ENCODE results near the gene TRAF6.
A peak's percentile ranks its signal among the peaks of the same experiment; 100 is the strongest.

TRAF6 gene

DNA sequence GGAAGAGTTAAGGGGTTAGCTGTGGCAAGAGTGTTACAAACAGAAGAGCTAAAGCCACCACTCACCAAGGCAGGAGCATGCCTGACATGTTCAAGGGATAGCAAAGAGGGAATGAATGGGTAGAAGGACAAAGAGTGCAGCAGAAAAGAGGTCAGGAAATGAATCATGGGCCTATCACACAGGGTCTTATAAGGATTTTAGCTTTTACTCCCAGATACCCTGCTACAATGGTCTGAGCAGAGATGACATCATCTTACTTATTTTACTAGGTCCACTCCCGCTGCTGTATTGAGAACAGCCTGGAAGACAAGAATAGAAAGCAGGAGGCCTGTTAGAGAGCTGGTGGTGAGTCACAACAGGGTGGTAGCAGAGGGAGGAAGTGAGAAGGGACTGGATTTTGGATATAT is 9.8 kb downstream of the TRAF6 start:
- CTCF ChIA-PET = interaction anchor here (3.2 to 11.6 kb wide), 4 partner anchors 7 to 204 kb away, joined by 15 to 243 read pairs (median 34); partner anchors contain the start of genes COMMD9, PRR5L and TRAF6
- POLR2A ChIA-PET = interaction anchor here (0.6 to 1.2 kb wide), 2 partner anchors 9 to 20 kb away, joined by 3 to 5 read pairs; no protein-coding TSS in a partner anchor
- DNase-seq (ENCODE audit: low read depth, low spot score) = peak; percentile 63
- H3K4me3 ChIP-seq (ENCODE audit: low read depth, low read length) = no peak overlapping the region
- TF ChIP-seq, protein P1, sequence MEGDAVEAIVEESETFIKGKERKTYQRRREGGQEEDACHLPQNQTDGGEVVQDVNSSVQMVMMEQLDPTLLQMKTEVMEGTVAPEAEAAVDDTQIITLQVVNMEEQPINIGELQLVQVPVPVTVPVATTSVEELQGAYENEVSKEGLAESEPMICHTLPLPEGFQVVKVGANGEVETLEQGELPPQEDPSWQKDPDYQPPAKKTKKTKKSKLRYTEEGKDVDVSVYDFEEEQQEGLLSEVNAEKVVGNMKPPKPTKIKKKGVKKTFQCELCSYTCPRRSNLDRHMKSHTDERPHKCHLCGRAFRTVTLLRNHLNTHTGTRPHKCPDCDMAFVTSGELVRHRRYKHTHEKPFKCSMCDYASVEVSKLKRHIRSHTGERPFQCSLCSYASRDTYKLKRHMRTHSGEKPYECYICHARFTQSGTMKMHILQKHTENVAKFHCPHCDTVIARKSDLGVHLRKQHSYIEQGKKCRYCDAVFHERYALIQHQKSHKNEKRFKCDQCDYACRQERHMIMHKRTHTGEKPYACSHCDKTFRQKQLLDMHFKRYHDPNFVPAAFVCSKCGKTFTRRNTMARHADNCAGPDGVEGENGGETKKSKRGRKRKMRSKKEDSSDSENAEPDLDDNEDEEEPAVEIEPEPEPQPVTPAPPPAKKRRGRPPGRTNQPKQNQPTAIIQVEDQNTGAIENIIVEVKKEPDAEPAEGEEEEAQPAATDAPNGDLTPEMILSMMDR (IDR thresholded peaks at IDR 0.05; ENCODE audit: insufficient read depth, low read length, missing control alignments) = no peak

DNA sequence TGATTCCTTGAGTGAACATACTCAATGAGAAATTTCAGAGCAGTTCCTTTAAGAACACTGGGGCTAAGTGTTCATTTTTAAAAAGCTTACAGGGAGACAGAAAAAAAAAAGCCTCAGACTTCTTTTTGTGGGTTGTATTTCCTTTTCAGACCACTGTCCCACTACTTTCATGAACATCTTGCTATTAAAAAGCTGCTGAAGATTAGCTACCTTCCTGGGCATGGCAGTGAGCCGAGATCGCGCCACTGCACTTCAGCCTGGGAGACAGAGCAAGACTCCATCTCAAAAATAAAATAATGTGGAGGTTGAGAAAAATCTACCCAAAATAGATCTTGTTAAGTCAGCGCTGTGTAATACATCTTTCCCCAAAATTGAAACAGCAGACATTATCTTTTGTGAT is 10.8 kb downstream of the TRAF6 start:
- no peak overlapping the region for H3K4me3 ChIP-seq (ENCODE audit: low read depth, low read length)
- ChIA-PET CTCF (interaction anchor here (2.5 to 11.6 kb wide), 5 partner anchors 10 to 203 kb away, joined by 9 to 243 read pairs (median 15); partner anchors contain the start of genes COMMD9, PRR5L and TRAF6), POLR2A (no interaction called here)
- no peak for DNase-seq (ENCODE audit: low read depth, low spot score)
- TF ChIP-seq, protein P1 (IDR thresholded peaks at IDR 0.05; ENCODE audit: insufficient read depth, low read length, missing control alignments) = no peak

DNA sequence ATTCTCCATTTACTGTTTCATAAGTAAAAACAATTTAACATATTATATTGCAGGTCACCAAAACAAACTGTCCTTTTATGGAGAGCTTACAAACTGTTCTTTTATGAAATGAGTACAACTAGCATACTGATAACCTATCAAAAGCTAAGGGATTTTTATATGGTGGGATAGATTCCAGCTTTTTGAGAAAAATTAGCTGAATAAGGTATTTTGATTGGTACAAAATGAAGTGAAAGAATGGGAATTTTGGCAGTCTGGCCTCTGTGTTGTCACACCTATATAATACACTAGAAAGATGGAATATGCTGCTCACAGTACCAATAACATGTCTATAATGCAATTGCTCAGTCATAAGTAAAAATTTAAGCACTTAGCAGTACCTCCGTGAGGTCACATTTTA is 11.4 kb downstream of the TRAF6 start:
- POLR2A ChIA-PET = no interaction called here
- H3K4me3 ChIP-seq (ENCODE audit: low read depth, low read length) = no peak overlapping the region
- TF ChIP-seq, protein P1 (IDR thresholded peaks at IDR 0.05; ENCODE audit: insufficient read depth, low read length, missing control alignments) = no peak
- no peak for DNase-seq (ENCODE audit: low read depth, low spot score)
- CTCF ChIA-PET = interaction anchor here (1.1 to 11.6 kb wide), 6 partner anchors 10 to 202 kb away, joined by 4 to 243 read pairs (median 10); partner anchors contain the start of genes COMMD9, PRR5L and TRAF6

DNA sequence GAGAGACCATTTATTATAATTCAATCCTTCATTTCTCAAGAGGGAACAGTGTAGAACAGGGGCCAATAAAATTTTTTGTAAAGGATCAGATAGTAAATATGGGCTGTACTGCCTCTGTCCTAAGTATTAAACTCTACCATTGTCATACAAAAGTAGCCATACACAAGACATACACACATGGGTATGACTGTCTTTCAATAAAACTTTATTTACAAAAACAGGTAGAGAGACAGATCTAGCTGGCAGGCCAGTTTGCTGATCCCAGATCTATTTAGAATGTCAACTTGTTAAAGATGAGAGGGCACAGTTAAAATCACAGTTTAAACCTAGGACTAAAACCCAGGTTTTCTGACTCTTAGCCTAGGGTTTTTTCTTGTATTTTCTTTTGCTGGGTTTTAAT is 16.7 kb downstream of the TRAF6 start:
- CTCF ChIA-PET = interaction anchor here (0.6 to 11.6 kb wide), 55 partner anchors 8 to 901 kb away, joined by 3 to 243 read pairs (median 5); partner anchors contain the start of genes COMMD9, IFTAP, PRR5L and TRAF6

DNA sequence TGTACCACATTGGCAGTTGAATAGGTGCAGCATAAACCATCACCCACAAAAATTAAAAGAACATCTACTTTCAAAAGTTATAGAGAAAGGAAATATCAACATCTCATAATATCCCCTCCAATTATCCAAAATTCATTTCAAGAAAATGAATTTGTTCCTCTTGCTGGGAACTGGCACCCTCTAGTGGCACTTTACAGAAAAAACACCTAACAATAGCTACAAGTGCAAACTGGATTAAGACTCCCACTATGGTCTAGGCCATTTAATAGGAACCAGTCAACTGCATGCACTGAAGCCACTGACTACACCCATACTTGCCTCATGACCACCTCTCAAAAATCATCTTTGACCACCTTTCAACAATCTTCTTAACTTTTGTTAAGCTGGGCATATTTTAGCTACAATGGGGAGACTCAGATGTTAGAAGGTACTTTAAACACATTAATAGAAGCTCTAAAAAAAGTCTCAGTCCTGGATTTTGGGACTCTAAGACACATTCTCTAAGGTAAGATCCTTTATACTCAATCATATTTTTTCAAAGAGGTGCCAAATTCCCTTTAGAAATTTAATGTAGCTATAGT is 17.3 kb downstream of the TRAF6 start:
- TF ChIP-seq, protein P1 (IDR thresholded peaks at IDR 0.05; ENCODE audit: insufficient read depth, low read length, missing control alignments) = peak; percentile 51
- ChIA-PET POLR2A (interaction anchor here (0.8 kb wide), 1 partner anchor 16 kb away, joined by 3 read pairs; no protein-coding TSS in a partner anchor), CTCF (interaction anchor here (0.6 to 11.6 kb wide), 56 partner anchors 8 to 900 kb away, joined by 3 to 243 read pairs (median 4); partner anchors contain the start of genes COMMD9, IFTAP, PRR5L and TRAF6)
- no peak for DNase-seq (ENCODE audit: low read depth, low spot score)
- no peak overlapping the region for H3K4me3 ChIP-seq (ENCODE audit: low read depth, low read length)

More for the DNA sequence above, 16.7 kb downstream of the TRAF6 start:
- no peak for DNase-seq (ENCODE audit: low read depth, low spot score)
- TF ChIP-seq, protein P1 (IDR thresholded peaks at IDR 0.05; ENCODE audit: insufficient read depth, low read length, missing control alignments) = no peak
- no peak overlapping the region for H3K4me3 ChIP-seq (ENCODE audit: low read depth, low read length)
- POLR2A ChIA-PET = interaction anchor here (0.8 kb wide), 1 partner anchor 15 kb away, joined by 3 read pairs; no protein-coding TSS in a partner anchor
